Measurements from ENCODE around the gene PCP2.
A peak's percentile ranks its signal among the peaks of the same experiment; 100 is the strongest.
"Not testable (repeated sequence)": the region's sequence is repeated elsewhere in the genome, so short reads cannot be mapped to it uniquely, and the experiment has no call there.

Gene PCP2

DNA sequence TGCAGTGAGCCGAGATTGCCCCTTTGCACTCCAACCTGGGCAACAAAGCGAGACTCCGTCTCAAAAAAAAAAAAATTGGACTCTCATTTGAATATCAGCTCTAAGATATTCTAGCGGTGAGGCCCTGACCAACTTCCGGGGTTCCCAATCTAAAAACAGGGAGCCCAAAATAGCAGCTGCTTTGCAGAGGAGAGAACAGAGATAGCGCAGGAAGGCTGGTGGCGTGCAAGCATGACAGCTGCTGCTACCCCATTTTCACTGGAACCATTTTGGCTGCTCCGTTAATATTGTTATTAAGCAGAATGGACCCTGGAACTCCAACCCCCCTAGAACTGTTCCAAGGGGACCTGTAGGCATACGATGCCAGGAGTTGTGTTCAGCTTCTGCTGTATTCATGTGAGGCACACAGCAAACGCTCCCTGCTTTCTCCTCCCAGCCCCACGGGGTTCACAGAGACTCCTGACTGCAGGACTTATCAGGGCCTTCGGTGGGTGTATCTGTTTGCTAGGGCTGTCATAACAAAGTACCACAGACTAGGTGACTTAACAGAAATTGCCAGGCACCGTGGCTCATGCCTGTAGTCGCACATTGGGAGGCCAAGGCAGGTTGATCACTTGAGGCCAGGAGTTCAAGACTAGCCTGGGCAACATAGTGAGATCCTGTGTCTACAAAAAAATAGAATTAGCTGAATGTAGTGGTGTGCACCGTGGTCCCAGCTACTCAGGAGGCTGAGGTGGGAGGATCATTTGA, 14.9 kb upstream of the PCP2 start:
- TF ChIP-seq POLR2A (IDR thresholded peaks at IDR 0.05; ENCODE audit: low read length) (peak; percentile 18), GATA1 (IDR thresholded peaks at IDR 0.05; ENCODE audit: low read depth, low read length) (no peak)
- DNase-seq = peak in 1 of 2 experiments; percentile 49

DNA sequence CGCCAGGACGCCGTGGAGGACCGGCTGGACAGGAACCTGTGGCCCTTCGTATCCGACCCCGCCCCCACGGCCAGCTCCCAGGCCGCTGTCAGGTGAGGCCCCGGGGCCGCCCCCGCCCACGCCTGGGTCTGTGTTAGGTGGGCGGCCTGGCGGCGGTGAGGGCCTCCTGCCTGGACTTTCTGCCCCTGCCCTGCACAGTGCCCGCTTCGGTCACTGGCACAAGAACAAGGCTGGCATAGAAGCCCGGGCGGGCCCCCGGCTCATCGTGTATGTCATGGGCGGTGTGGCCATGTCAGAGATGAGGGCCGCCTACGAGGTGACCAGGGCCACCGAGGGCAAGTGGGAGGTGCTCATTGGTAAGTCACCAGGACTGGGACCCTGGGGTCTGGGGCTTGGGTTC, 13.6 kb upstream of the PCP2 start:
- TF ChIP-seq GATA1 (IDR thresholded peaks at IDR 0.05; ENCODE audit: low read depth, low read length) = no peak
- TF ChIP-seq POLR2A (IDR thresholded peaks at IDR 0.05; ENCODE audit: low read length) = no peak
- DNase-seq = no peak

DNA sequence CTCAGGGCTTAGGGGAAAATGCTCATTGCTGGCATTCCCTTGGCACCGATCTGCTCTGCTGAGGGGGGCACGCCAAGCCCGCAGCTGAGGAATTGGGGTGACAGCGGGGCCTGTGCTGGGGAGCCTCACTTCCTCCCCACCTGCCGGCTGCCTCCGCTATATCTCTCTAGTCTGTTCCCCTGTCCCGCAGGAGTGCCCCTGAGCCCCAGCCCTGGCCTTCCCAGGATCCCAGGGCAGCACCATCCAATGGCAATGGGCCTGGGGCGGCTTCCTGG, 12.8 kb upstream of the PCP2 start:
- no peak for DNase-seq
- TF ChIP-seq GATA1 (IDR thresholded peaks at IDR 0.05; ENCODE audit: low read depth, low read length) (no peak), POLR2A (IDR thresholded peaks at IDR 0.05; ENCODE audit: low read length) (no peak)

DNA sequence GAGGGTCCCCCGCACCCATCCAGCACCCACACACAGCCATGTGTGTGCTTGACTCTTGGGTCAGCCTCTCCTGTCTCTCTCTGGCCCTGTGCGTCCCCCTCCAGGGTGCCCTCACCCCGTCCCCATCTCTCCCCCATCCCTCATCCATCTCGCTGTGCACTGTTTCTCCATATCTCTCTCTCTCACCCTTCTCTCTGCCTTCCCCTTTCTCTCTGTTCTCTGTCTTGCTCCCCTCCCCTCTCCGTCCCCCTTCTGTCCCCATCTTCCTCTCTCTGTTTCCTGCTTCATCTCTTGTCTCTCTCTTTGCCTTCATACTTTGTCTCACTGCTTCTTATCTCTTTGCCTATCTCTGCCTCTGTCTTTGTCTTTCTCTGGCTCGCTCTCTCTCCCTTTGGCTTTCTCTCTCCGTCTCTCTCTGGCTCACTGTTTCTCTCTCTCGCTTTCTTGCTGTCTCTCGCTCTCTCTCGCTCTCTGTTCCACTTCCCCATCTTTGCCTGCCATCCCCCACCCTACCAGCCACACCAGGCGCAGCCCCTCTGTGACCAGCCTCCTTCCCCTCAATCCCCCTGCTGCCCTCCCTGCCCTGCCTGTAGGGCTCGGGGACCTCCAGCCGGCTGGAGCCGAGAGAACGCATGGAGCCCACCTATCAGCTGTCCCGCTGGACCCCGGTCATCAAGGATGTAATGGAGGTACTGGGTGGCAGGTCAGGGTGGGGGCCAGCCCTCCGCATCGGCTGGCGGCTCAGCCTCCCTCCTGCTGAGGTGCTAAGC, 12.3 kb upstream of the PCP2 start:
- DNase-seq = no peak
- TF ChIP-seq POLR2A (IDR thresholded peaks at IDR 0.05; ENCODE audit: low read length) = no peak
- no peak for TF ChIP-seq GATA1 (IDR thresholded peaks at IDR 0.05; ENCODE audit: low read depth, low read length)

DNA sequence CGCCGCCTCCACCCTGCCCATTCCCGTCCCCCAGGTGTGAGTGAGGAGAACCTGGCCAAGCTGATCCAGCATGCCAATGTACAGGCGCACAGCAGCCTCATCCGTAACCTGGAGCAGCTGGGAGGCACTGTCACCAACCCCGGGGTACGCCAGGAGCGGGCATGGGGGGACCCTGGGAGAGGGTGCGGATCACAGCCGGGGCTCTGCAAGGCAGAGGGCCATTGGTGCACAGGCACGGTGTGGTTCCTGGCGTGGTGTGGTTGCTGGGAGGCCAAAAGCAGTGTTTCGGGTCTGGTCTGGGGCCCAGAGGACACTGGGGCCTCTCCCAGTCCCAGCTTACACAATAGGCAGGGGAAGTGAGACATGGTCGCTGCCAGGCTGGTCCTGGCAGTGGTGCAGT, 11.6 kb upstream of the PCP2 start:
- TF ChIP-seq POLR2A (IDR thresholded peaks at IDR 0.05; ENCODE audit: low read length) (no peak), GATA1 (IDR thresholded peaks at IDR 0.05; ENCODE audit: low read depth, low read length) (no peak)
- no peak for DNase-seq

DNA sequence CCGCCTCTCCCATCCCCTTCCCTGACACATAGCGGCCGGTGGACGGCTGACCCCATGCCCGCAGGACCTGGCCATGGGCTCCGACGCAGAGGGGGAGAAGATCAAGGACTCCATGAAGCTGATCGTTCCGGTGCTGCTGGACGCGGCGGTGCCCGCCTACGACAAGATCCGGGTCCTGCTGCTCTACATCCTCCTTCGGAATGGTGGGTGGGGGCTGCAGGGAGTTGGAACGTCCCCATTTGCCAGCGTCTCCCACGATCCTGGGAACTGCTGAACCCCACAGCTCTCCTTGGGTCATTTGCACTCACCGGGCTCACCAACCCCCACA, 11.0 kb upstream of the PCP2 start:
- DNase-seq = no peak
- TF ChIP-seq POLR2A (IDR thresholded peaks at IDR 0.05; ENCODE audit: low read length) = no peak
- TF ChIP-seq GATA1 (IDR thresholded peaks at IDR 0.05; ENCODE audit: low read depth, low read length) = no peak

DNA sequence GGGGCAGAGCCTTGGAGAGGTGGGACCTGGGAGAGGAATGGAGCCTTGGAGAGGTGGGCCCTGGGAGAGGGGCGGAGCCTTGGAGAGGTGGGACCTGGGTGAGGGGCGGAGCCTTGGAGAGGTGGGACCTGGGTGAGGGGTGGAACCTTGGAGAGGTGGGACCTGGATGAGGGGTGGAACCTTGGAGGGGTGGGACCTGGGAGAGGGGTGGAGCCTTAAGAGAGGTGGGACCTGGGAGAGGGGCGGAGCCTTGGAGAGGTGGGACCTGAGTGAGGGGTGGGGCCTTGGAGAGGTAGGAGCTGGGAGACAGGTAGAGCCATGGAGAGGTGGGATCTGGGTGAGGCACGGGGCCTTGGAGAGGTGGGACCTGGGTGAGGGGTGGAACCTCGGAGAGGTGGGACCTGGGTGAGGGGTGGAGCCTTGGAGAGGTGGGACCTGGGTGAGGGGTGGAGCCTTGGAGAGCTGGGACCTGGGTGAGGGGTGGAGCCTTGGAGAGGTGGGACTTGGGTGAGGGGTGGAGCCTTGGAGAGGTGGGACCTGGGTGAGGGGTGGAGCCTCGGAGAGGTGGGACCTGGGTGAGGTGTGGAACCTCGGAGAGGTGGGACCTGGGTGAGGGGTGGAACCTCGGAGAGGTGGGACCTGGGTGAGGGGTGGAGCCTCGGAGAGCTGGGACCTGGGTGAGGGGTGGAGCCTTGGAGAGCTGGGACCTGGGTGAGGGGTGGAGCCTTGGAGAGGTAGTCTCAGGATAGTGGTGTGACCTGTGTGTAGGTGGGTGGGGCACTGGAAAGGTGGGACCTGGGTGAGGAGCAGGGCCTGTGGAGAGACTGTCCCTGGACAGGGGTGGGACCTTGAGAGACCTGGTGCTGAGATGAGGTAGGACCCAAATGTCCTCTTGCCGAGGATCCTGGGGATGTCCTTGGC, 10.4 kb upstream of the PCP2 start:
- DNase-seq = not testable (repeated sequence)

DNA sequence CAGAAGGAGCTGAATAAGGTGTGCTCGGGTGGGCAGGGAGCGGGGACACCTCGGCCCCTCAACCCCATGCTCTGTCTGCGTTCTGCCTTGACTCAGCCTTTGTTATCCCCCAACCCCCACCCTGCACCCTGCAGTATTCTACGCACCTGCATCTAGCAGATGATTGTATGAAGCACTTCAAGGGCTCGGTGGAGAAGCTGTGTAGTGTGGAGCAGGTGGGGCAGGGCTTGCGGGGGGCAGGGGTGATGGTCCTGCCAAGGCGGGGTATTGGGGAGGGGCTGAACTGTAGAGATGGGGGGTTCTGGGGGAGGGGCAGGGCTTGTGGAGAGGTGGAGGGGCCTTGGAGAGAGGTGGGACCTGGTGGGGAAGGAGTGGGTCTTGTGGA, 9.5 kb upstream of the PCP2 start:
- TF ChIP-seq GATA1 (IDR thresholded peaks at IDR 0.05; ENCODE audit: low read depth, low read length) (no peak), POLR2A (IDR thresholded peaks at IDR 0.05; ENCODE audit: low read length) (no peak)
- no peak for DNase-seq

DNA sequence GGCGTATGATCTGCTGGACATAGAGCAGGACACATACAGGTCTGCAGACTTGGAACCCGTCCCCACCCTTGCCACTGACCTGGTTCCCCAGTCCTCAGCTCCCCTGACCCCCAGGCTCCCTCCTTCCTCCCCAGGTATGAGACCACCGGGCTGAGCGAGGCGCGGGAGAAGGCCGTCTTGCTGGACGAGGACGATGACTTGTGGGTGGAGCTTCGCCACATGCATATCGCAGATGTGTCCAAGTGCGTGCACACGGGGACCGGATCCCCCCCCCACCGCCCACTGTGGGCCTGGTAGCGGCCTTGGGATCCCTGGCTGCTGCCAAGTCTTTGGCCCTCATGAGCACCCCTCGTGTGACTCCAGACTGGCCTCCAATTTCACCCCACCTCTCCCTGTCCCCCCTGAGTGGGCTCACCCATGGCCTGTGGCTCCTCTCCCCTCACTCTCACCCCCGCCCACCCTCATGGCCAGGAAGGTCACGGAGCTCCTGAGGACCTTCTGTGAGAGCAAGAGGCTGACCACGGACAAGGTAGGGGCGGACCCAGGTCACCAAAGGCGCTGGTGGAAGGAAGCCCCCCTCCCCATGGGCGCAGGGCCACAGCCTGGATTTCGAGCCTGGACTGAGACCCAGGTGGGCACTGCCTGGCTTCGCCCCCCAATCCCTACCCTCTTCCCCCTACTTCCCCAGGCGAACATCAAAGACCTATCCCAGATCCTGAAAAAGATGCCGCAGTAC, 8.9 kb upstream of the PCP2 start:
- DNase-seq = no peak
- no peak for TF ChIP-seq POLR2A (IDR thresholded peaks at IDR 0.05; ENCODE audit: low read length)
- no peak for TF ChIP-seq GATA1 (IDR thresholded peaks at IDR 0.05; ENCODE audit: low read depth, low read length)

DNA sequence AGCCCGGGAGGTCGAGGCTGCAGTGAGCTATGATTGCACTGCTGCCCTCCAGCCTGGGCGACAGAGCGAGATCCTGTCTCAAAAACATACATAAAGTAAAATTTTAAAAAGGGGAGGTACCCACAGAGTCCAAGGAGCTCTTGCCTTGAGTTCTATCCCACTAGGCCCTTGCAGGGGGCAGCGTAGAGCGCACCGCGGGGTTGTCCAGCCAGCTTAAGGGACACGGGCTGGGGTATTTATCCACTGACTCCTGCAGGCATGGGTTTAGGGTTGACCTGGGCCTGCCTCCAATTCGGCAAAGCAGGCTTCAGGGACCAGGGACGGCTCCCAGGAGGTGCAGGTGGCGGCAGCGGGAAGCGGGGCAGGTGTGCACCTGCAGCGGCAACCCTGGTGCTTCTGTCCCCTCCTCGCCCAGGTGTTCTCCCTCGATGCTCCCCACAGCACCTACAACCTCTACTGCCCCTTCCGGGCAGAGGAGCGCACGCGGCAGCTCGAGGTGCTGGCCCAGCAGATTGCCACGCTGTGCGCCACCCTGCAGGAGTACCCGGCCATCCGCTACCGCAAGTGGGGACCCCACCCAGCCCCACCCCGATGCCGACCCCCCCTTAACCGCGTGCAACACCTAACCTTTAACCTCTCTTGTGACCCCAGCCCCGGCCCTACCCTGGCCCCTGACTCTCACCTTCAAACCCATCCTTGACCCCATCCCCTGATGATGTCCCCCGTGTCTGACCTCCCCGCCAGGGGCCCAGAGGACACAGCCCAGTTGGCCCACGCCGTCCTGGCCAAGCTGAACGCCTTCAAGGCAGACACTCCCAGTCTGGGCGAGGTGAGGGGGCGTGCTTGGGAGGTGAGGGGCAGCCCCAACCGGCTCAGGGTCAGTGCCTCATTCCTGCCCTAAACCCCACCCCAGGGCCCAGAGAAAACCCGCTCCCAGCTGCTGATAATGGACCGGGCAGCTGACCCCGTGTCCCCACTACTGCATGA, 8.1 kb upstream of the PCP2 start:
- no peak for DNase-seq
- TF ChIP-seq POLR2A (IDR thresholded peaks at IDR 0.05; ENCODE audit: low read length) (no peak), GATA1 (IDR thresholded peaks at IDR 0.05; ENCODE audit: low read depth, low read length) (no peak)

DNA sequence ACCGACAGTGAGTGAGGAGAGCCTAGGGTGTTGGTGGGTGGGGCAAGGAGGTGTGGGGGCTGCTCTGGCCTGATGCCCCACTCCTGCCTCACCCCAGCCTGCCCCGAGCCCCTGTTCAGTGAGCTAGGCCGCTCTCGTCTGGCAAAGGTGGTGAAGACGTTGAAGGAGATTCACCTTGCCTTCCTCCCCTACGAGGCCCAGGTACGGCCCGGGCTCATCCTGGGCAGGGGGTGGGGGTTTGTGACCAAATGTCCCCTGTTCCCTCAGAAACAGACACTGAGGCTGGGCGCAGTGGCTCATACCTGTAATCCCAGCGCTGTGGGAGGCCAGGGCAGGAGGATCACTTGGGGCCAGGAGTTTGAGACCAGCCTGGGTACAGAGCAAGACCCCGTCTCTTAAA, 7.3 kb upstream of the PCP2 start:
- no peak for TF ChIP-seq POLR2A (IDR thresholded peaks at IDR 0.05; ENCODE audit: low read length)
- no peak for TF ChIP-seq GATA1 (IDR thresholded peaks at IDR 0.05; ENCODE audit: low read depth, low read length)
- DNase-seq = no peak

DNA sequence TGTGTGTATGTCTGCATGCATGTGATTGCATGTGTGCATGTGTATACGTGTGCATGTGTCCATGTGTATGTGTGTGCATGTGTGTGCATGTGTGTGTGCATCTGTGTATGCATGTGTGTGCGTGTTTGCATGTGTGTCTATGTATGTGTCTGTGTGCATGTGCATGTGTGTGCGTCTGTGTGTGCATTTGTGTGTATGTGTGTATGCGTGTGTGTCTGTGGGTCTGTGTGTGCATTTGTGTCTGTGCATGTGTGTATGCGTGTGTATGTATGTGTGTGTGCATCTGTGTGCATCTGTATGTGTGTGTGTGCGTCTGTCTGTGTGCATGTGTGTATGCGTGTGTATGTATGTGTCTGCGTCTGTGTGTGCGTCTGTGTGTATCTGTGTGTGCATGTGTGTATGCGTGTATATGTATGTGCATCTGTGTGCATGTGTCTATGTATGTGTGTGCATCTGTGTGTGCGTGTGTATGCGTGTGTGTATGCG, 6.4 kb upstream of the PCP2 start:
- DNase-seq = no peak
- TF ChIP-seq POLR2A (IDR thresholded peaks at IDR 0.05; ENCODE audit: low read length) (no peak), GATA1 (IDR thresholded peaks at IDR 0.05; ENCODE audit: low read depth, low read length) (no peak)

Data from erythroblast (primary cell).